ENCODE data around the gene NTF4.
"Not testable (repeated sequence)": the region's sequence is repeated elsewhere in the genome, so short reads cannot be mapped to it uniquely, and the experiment has no call there.

The NTF4 gene

GRCh38 chr19:49086296-49086695, 21.7 kb upstream of the NTF4 start:
- DNase-seq: no peak

DNA sequence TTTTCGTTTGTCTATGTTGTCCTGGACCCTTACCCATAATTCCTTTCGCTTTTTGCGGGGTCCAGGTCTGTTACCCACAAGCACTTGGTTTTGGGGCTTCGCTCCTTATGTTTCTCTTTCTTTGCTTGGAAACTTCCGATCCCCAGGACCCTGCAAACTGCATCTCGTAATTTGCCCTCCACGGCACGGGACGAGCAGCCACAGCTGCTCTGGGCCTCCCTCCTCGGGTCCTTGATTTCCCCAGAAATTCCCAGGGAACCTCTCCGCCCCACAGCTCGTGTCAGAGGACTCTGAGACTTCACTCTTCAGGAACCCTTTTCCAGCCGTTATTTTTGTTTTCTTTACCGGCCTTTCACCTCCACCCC, 21.2 kb upstream of the NTF4 start:
- DNase-seq: no peak

DNA sequence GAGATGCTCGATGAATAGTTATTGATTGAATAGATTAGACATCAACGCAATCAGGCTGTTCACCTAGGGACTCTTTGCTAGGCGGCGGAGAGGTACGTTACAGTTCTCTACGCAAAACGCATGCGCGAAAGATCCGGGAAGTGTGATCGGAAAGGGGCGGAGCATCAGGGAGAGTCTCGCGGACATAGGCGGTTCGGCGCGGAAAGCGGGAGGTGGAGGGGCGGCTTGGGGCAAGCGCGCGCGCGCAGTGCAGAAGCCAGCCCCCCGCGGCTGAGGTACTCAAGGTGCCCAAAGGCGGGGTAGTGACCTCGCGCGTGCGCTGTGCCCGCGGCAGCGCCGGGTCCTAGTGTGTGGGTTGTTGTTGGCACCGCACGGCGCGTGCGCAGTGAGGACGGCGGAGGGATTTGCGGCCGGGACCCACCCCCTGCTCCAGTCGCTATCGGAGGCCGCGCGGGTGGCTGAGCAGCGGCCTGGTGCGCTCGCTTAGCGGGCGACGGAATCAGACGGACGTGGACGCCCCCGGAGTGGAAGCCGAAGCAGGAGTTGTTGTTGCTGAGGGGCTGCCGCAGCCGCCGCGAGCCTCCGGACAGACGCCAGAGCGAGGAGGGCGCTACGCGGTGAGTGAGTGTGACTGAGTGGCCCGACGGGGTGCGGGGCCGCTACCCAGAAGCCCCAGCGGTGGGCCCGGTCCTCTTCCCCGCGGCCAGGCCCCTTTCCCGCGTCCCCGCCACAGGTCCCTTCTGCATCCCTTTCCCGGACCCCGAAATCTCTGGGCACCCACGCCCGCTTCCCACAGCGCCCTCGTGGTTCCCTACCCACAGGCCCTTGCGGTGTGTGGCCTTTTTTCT, 20.6 kb upstream of the NTF4 start, which contains the start of gene SNRNP70:
Gene SNRNP70, plus strand, starts transcription at position 432 of the 848 bp plus-strand sequence. CDS start 964 bp downstream, outside the sequence.
- DNase-seq: peak; percentile 99

DNA sequence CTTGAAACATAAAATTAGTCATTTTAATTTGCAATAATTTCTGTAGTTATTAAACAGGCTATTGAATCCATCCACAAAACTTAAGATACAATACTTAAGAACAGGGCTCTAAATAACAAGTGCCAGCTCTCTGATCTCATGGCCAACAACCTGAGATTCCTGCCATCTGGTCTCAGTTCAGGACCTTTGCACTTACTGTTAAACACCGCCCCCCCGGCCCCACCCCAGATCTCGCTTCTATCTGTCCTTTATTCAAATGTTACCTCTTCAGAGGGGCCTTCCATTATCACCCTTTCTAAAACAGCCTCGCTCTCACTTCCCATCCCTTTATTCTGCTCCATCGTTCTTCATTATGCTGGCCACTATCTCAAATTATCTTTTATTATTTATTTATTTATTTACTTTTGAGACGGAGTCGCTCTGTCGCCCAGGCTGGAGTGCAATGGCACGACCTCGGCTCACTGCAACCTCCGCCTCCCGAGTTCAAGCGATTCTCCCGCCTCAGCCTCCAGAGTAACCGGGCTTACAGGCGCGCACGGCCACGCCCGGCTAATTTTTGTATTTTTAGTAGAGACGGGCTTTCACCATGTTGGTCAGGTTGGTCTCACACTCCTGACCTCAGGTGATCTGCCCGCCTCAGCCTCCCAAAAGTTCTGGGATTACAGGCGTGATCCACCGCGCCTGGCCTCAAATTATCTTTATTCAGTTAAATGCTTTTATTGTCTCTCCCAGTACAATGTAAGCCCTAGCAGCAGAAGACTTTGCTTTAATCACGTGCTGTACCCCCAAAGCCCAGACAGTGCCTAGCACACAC, 19.8 kb upstream of the NTF4 start:
- DNase-seq: no peak

DNA sequence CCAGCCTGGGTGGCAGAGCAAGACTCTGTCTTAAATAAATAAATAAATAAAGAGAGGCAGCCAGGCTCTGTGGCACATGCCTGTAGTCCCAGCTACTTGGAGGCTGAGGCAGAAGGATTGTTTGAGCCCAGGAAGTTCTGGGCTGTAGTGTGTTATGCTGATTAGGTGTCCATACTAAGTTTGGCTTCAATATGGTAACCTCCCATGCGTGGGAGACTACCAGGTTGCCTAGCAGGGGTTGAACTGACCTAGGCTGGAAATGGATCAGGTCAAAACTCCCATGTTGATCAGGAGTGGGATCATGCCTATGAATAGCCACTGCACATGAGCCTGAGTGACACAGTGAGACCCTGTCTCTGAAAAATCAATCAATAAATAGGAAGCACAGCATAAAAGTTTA, 16.7 kb upstream of the NTF4 start:
- no peak for DNase-seq

GRCh38 chr19:49080392-49080791, 15.8 kb upstream of the NTF4 start:
- no peak for DNase-seq

GRCh38 chr19:49074869-49075268, 10.3 kb upstream of the NTF4 start:
- DNase-seq: peak; percentile 25

GRCh38 chr19:49073514-49074378, 9.1 kb upstream of the NTF4 start:
- DNase-seq: no peak

- DNase-seq: peak; percentile 22
Measured at GRCh38 chr19:49071860-49072547, 7.4 kb upstream of the NTF4 start.

DNA sequence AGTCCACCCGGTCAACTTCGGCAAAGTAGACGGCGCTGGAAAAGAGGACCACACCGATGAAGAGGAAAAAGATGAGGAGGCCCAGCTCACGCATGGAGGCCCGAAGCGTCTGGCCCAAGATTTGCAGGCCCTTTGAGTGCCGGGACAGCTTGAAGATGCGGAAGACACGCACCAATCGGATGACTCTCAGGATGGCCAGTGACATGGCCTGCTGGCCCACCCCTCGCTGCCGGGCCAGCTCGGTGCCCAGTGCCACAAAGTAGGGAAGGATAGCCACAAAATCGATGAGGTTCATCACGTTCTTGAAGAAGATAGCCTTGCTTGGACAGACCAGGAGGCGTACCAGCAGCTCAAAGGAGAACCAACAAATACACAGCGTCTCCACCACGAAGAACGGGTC, 5.8 kb upstream of the NTF4 start:
- DNase-seq: no peak

GRCh38 chr19:49069026-49069425, 4.4 kb upstream of the NTF4 start:
- no peak for DNase-seq

GRCh38 chr19:49067554-49067953, 2.9 kb upstream of the NTF4 start:
- no peak for DNase-seq

DNA sequence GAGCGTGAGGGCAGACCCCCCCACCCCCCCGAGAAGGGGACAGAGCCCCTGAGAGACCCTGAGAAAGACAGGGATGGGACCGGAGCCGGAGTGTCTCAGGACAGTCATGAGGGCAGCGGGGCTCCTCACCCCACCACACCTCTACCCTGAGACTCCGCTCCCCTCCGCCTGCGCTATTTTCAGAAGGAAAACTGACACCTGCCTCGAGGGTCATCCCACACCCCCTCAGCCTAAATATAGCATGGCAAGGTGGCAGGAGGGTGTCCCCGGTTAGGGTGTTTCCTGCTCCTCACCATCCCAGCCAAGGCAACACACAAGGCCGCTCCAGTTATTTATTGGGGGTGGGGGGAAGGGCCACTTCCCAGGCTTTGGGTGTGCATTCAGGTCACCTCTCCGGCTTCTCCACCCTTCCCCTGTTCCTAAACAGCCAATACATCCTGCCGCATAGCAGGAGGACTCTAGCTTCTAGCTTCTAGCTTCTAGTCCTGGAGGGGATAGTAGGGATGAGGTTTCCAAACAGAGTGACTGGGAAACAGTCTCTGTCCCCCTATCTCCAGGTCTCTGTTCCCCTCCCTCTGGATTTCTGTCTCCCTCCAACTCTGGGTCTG, 1.4 kb upstream of the NTF4 start:
- no peak for DNase-seq

GRCh38 chr19:49064029-49064629, 489 bp downstream of the NTF4 start:
- DNase-seq: no peak

DNA sequence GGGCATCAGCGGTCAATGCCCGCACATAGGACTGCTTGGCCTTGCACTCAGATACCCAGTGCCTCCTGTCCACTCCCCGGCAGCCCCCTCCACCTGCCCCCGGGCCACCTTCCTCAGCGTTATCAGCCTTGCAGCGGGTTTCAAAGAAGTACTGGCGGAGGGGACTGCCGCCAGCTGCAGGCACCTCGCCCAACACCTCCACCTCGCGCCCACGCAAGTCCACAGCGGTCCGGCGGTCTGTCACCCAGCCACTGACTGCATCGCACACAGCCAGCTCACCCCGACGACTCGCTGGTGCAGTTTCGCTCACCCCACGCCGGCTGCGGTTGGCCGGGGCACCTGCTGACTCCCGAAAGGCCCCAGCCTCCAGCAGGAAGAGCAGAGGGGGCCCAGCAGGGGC, 3.2 kb downstream of the NTF4 start:
- DNase-seq: no peak

GRCh38 chr19:49061000-49061399, 3.6 kb downstream of the NTF4 start:
- DNase-seq: no peak

GRCh38 chr19:49059053-49059452, 5.6 kb downstream of the NTF4 start:
- no peak for DNase-seq

GRCh38 chr19:49058562-49058961, 6.1 kb downstream of the NTF4 start:
- no peak for DNase-seq

DNA sequence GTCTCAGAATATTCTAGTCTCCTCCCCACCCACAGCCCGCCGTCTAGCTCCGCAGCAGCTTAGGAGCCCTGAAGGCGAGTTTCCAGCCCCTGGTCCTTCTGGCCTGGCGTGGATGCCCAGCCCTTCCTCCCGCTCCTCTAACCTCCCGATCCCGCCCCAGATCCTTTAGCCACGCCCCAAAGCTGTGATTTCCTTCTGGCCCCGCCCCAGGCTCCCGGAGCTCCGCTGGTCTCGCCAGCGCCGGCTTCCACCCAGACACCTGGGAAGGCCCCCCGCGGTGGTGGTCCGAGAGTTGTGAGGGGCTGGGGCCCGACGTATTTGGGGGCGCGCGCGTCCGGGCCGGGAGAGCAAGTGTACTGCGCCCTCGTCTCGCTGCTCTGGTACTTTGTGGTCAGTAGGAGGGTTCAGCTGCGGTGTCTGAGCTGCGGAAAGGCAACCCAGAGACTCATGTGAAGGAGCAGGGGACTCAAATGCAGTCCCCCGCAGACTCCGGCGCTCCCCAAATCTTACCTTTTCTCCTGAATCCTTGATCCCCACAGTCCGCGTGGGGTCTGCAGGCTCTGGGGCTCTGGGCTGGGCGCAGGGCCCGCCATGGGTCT, 6.9 kb downstream of the NTF4 start, which contains the start of gene CGB7:
Gene CGB7, minus strand, starts transcription at position 114 of the 599 bp plus-strand sequence. CDS start 2,374 bp downstream, outside the sequence.
- peak; percentile 41 for DNase-seq

GRCh38 chr19:49056902-49057596, 7.6 kb downstream of the NTF4 start:
- not testable (repeated sequence) for DNase-seq
